Fibroblast of lung (primary cell): Measurements from ENCODE around the gene FHL1.

ENCODE experiments used
- CTCF ChIP-seq, 2 donors: IDR thresholded peaks in 1 of 2; conservative IDR thresholded peaks in 1 of 2; 1 replicate in 1 of 2; 2 replicates in 1 of 2; pipeline ENCODE4 v1.5.1; 2011 to 2012; ENCODE audit warnings: low read length in 2 of 2, control low read depth in 1 of 2, inconsistent platforms in 1 of 2, low read depth in 1 of 2, mild to moderate bottlenecking in 1 of 2
- EZH2 ChIP-seq: IDR thresholded peaks from 2 replicates; pipeline ENCODE4 v1.5.1; 2012; ENCODE audit warnings: low read length, control low read depth, mild to moderate bottlenecking; ENCODE audit errors: missing control alignments

DNA sequence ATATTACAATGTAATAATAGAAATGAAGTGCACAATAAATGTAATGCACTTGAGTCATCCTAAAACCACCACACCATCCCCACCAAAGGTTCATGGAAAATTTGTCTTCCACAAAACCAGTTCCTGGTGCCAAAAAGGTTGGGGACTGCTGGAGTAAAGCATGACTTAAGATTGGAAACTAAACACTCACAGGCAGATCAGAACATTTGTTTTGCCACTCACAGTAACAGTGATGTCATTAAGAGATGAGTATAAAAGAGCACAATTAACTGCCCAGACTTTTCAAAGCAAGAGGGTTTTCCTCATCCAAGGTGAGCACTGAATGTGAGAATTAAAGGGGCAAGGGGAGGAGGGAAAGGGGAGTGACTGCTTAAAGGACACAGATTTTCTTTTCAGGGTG lies 68.2 kb downstream of the FHL1 start:
- TF ChIP-seq CTCF (conservative IDR thresholded peaks at IDR 0.05 in 1 of 2, IDR thresholded peaks at IDR 0.05 in 1 of 2; ENCODE audit: low read depth in 1 of 2, low read length in 2 of 2) (no peak), EZH2 (no peak)
